SK-N-SH treated with all-trans-retinoic acid at 6 μM for 48 hours (cell line): ENCODE data around the gene MRGPRX1.

Source experiments
- ARNTL ChIP-seq: fragments of 450-650 bp; formaldehyde crosslinking; IDR thresholded peaks from 2 replicates; pipeline ENCODE4 v1.5.0; 2020; ENCODE audit warnings: low read depth, mild to moderate bottlenecking, moderate library complexity, borderline replicate concordance
- CREB5 ChIP-seq: fragments of 250-450 bp; sonication (Bioruptor Pico); IDR thresholded peaks from 2 replicates; pipeline ENCODE4 v1.5.1; 2020; ENCODE audit warnings: low read depth, mild to moderate bottlenecking, moderate library complexity
- OSR1 ChIP-seq: fragments of 250-450 bp; sonication (Bioruptor Pico); IDR thresholded peaks from 2 replicates; pipeline ENCODE4 v1.8.0; 2022; ENCODE audit warnings: moderate library complexity, mild to moderate bottlenecking, inconsistent platforms
- PATZ1 ChIP-seq: fragments of 250-450 bp; sonication (Bioruptor Pico); IDR thresholded peaks from 2 replicates; pipeline ENCODE4 v1.8.0; 2020; ENCODE audit warnings: mild to moderate bottlenecking, moderate library complexity, borderline replicate concordance
- POU6F1 ChIP-seq: fragments of 250-450 bp; sonication (Bioruptor Pico); IDR thresholded peaks from 2 replicates; pipeline ENCODE4 v1.8.0; 2021; ENCODE audit warnings: low read depth, mild to moderate bottlenecking, moderate library complexity, borderline replicate concordance
- TSHZ2 ChIP-seq: fragments of 250-450 bp; sonication (Bioruptor Pico); IDR thresholded peaks from 2 replicates; pipeline ENCODE4 v1.5.0; 2020; ENCODE audit warnings: mild to moderate bottlenecking, moderate library complexity
- TF ChIP-seq, protein P1 (sequence below): fragments of 250-450 bp; sonication (Bioruptor Pico); IDR thresholded peaks from 2 replicates; pipeline ENCODE4 v1.5.1; 2021; ENCODE audit warnings: mild to moderate bottlenecking, moderate library complexity

DNA sequence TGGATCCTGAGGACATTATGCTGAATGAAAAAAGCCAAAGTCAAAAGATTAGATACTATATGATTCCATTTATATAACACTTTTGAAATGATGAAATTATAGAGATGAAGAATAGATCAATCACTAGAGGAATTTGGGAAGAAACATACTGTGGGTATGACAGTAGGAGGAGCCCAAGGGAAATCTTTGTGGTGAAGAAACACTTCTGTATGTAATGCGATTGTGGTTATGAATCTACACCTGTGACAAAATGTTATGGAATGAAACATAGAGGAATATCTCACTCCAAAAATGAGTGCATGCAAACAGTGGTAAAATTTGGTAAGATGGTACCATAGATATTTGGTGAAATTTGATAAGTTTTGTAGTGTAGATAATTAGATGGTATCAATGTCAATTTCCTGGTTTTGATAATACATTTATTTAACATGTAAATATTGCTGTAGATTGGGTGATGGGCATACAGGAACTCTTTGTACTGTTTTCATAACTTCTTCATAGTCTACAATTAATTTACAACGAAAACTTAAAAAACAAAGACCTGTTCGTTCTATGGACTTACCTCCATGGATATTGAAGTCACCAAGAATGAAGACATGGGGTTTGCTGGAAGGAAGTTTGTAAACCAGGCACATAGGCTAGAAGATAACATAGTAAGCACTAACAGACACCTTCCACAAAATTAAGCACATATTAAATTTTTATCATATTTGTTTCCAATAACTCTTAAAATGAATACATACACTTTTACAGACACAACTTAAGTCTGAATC is 11.5 kb downstream of the MRGPRX1 start:
- TF ChIP-seq PATZ1 (CRISPR knock-in tag), result no peak
- no peak for TF ChIP-seq OSR1 (CRISPR knock-in tag)
- TF ChIP-seq, protein P1, sequence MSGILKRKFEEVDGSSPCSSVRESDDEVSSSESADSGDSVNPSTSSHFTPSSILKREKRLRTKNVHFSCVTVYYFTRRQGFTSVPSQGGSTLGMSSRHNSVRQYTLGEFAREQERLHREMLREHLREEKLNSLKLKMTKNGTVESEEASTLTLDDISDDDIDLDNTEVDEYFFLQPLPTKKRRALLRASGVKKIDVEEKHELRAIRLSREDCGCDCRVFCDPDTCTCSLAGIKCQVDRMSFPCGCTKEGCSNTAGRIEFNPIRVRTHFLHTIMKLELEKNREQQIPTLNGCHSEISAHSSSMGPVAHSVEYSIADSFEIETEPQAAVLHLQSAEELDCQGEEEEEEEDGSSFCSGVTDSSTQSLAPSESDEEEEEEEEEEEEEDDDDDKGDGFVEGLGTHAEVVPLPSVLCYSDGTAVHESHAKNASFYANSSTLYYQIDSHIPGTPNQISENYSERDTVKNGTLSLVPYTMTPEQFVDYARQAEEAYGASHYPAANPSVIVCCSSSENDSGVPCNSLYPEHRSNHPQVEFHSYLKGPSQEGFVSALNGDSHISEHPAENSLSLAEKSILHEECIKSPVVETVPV (CRISPR knock-in tag), result no peak
- no peak for TF ChIP-seq CREB5 (CRISPR knock-in tag)
- TF ChIP-seq POU6F1, result no peak
- no peak for TF ChIP-seq ARNTL (CRISPR knock-in tag)
- TF ChIP-seq TSHZ2 (CRISPR knock-in tag), result no peak
